Gastroesophageal sphincter (tissue), 3 donors: Measurements from ENCODE around the gene ZDHHC4.

ENCODE experiments used
- CTCF ChIP-seq, 4 experiments: fragments of 200-600 bp in 2 of 4; fragments of 450-650 bp in 2 of 4; sonication (generic) in 1 of 4; IDR thresholded peaks; one replicate each; pipeline ENCODE4 v1.5.1; 2017 to 2019; ENCODE audit warnings: antibody characterized with exemption in 4 of 4, mild to moderate bottlenecking in 2 of 4, moderate library complexity in 2 of 4
- EP300 ChIP-seq: sonication (generic); formaldehyde crosslinking; IDR thresholded peaks from one replicate; pipeline ENCODE4 v1.6.1; 2017; ENCODE audit warnings: antibody characterized with exemption, mild to moderate bottlenecking
- POLR2A ChIP-seq, 2 donors: fragments of 450-650 bp; IDR thresholded peaks; one replicate each; pipeline ENCODE4 v1.6.1; 2017; ENCODE audit warnings: antibody characterized with exemption in 2 of 2, mild to moderate bottlenecking in 2 of 2, moderate library complexity in 1 of 2
- POLR2AphosphoS5 ChIP-seq: sonication (generic); formaldehyde crosslinking; IDR thresholded peaks from one replicate; pipeline ENCODE4 v1.6.1; 2017; ENCODE audit warnings: antibody characterized with exemption

GRCh38 chr7:6619961-6620360, 42.7 kb downstream of the ZDHHC4 start:
- TF ChIP-seq CTCF (IDR thresholded peaks at IDR 0.05) (no peak), POLR2A (IDR thresholded peaks at IDR 0.05) (no peak), POLR2AphosphoS5 (no peak), EP300 (no peak)
